ENCODE data around the gene MIS18A.
"Not testable (repeated sequence)": the region's sequence is repeated elsewhere in the genome, so short reads cannot be mapped to it uniquely, and the experiment has no call there.

MIS18A gene, protein sequence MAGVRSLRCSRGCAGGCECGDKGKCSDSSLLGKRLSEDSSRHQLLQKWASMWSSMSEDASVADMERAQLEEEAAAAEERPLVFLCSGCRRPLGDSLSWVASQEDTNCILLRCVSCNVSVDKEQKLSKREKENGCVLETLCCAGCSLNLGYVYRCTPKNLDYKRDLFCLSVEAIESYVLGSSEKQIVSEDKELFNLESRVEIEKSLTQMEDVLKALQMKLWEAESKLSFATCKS

DNA sequence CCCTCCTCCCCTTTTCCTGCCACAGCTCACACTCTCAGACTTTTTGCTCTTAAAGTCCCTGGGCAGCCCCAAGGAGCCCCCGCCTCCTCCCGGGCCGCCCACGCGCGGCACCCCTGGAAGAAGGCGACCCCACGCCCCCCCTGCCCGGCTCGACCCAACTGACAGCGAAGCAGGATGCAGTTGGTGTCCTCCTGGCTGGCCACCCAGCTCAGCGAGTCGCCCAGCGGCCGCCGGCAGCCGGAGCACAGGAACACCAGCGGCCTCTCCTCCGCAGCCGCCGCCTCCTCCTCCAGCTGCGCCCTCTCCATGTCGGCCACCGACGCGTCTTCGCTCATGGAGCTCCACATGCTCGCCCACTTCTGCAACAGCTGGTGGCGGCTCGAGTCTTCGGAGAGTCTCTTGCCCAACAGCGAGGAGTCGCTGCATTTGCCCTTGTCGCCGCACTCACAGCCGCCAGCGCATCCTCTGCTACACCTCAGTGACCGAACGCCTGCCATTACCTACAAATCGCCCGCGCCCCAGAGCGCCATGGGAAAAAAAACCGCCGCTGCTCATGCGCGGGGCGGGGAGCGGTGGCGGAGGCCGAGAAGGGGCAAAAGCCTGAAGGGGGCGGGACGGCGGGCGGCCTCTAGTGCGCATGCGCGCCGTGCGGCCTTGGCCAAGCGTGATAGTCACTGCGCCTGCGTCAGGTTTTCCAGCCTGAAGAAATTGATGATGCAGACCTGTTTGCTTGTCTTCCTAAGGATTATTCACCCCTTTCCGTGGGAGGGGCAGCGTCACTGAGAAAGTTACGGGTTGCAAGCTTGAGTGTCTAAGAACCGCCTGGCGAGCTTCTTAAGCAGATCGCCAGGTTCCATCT is at the start of gene MIS18A:
Gene MIS18A, minus strand, starts transcription at position 532 of the 859 bp plus-strand sequence. Its CDS starts 35 bp downstream, at position 497.
- DNase-seq = peak; percentile 99

DNA sequence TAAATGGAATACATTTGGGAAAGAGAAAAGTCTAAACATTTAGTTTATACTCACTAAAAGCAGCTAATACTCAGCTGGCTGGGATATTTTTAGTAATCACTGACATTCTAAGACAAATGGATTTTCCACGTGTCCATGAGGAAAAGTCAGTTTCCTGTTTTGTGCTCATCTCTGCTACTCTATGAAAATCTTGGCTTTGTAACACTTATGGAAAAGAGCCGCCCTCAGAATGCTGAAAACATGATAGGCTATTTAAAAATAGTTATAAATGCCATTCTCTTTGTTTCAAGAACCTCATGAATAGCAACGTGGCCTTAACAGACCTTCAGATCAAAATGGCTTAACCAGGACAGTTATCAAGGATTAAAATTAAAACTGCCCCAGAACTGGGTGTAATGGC is 49.7 kb upstream of the MIS18A start:
- DNase-seq = no peak

DNA sequence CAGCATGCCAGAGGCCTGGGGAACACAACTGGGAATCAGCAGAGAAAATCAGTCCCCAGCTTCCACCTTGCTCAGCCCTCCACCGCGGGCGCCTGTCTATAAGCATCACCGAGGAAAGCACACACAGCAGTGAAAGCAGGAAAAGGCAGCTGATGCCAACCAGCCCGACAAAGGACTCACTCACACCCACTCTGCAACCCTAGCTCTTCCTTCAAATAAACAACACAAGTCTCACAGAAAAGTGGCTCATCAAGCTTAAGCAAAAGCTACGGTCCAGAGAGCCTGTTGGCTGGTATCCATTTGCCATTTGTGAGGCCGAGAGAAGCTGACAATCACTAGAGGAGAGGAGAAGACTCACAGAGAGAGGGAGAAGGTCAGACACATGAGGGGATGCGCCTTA is 46.9 kb upstream of the MIS18A start:
- no peak for DNase-seq

GRCh38 chr21:32322676-32323075 is 43.8 kb upstream of the MIS18A start:
- DNase-seq = no peak

DNA sequence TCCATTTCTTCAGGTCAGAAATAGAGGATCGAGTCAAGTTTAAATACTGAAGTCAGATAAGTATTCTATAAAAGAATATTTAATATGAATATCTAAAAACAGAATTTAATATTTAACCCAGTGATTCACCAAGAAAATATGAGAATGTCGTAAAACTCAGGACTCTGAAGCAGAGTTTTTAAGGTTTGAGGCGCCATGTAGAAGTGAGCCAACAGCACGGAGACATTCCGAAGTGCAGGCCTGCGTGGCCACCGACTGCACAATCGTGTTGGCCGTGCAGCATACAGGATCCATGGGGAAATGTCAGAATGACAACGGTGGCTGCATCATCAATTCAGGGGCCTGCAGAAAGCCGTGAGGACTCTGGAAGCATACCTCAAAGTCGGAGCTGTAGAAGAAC is 43.3 kb upstream of the MIS18A start:
- no peak for DNase-seq

GRCh38 chr21:32321480-32321879 is 42.6 kb upstream of the MIS18A start:
- DNase-seq = no peak

DNA sequence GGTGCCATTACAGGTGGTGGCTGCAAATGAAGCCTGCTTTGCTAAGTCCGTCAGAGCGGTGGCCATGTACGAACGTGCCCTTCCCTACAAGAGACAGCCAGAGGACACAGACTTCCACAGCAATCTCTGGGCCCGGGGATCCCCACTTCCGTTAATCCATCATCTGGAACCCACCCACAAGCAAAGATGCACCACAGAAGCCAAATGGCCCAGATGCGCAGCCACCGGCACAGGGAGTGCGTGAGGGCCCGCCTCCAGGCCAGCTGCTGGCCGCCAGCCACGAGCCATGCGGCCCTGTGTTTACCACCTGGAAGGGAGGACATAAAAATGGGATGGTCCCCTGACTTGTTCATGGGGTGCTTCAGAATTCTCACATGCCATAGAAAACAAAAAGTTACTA is 41.9 kb upstream of the MIS18A start:
- DNase-seq = no peak

DNA sequence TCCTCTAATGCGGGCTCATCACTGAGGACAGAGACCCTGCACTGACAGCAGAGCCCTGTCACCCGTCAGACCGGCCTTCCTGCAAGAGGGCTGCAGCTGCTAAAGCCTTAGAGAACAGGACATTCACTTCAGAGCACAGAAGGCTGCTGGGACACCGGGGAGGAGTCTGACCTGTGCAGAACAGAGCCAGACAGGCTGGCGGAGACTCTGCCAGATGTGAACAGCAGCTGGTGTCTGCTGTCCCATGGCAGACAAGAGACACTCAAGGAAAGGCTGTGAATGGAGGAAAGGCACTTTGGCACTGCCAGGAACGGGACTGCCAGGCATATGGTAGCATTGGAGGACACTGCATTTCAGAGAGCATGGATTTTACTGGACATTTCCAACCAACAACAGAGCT is 41.2 kb upstream of the MIS18A start:
- no peak for DNase-seq

DNA sequence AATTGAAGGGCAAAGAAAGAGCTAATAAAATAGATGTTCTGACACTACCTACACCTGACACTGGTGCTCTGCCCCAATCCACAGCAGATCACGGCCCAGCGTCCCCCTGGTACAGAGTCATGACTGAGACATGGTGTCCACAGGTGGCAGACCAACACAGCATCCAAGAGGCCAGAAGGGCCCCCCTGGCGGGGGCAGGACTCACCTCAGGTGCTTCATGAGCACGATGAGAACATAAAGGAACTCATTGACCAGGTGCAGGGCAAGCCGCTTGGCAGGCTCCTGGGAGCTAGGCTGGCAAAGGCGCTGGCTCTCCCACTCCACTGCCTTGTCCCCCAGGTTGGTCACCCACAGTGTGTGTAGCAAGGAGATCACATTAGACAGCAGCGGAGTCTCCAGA is 40.2 kb upstream of the MIS18A start:
- DNase-seq = no peak

DNA sequence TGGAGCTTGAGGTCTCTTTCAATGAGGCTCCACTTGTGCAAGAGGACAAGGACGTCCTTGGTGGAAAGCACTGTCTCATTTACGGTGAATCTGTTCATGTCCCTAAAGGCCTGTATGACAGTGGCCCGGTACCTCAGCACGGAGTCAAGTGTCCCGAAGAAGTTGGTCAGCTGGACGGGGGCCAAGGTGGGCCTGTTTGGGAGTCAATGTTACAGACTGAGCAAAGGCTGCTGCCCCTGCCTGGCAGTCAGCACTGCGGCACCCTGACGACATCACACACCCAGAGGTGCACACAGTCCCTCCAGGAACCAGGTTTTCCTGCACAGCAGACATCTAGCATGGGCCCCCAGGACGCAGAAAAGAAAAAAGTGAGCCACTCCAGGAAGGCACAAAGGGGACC is 38.9 kb upstream of the MIS18A start:
- no peak for DNase-seq

DNA sequence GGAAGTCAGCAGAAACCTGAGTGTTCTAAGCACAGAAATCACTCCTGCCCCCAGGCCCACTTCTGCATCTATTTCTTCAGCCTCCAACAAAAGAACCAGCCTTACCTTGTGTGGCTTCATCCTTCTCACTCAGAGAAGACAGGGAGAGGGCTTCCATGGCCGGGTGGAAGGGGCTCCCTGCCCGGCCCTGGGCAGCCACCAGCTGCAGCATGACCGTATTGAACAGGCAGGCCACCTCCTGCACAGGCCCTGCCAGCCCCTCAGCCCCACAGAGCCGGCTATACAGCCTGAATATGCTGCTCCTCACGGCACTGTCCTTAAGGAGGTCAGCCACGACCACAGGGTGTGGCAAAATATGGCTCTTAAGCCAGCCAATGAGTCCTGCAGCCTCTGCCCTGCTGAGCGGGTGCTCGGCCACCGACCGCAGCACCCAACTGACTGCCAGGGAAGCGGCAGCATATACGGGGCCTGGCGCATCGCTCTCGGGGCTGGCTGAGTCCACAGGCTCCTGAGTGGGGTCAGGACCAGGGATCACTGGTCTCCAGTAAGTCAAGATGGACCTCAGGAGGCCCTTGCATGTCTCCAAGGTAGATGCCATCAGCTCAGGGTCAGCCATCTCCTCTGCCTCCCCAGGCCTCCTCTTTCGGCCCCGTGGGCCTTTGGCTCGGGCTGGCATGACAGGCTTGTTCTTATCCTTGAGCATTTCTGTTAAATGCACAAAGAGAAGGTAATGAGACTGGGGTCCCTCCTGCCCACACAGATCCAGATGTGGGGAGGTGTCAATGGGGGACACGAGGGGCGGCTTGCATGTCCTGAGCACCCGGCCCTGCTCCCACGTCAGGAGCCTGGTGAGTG is 37.7 kb upstream of the MIS18A start:
- DNase-seq = no peak

- no peak for DNase-seq
Measured at GRCh38 chr21:32315511-32316281, 36.8 kb upstream of the MIS18A start.

- no peak for DNase-seq
Measured at GRCh38 chr21:32314806-32315205, 36.0 kb upstream of the MIS18A start.

DNA sequence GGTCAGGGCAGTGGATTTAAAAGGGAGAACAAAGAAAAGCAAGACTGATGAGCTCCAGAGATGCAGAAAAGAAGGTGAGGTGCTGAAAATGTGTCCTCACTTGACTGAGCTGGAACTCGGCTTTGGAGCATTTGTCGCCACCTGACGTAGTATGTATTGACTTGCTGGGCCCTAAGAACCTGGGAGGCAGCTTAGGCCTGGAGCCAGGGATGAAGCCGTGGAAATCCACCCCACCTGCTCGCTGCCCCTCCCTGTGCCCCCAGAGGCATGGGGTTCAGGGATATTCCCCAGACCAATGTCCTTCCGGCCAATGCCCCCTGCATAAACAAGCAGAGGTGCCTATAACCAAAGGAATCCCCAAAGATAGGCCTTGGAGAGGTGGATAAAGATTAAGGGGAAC is 34.1 kb upstream of the MIS18A start:
- no peak for DNase-seq

DNA sequence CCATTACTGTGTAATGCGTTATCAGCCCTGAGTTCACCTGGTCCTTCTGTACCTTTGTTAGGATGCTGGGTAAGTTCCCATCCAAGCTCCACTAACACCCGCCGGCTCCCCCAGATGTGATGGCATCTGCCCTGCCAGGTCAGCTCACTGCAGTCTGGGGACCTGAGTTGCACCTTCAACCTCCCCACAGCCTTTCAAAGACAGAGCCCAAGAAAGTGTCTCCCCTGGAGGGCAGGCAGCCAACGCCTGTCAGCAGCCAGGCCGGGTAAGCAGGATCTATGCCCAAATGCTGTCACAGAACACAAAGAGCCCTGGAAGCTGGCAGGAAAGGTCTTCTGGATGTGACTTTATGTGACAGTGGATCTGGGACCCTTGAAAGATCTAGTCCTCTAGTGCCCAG is 33.5 kb upstream of the MIS18A start:
- no peak for DNase-seq

DNA sequence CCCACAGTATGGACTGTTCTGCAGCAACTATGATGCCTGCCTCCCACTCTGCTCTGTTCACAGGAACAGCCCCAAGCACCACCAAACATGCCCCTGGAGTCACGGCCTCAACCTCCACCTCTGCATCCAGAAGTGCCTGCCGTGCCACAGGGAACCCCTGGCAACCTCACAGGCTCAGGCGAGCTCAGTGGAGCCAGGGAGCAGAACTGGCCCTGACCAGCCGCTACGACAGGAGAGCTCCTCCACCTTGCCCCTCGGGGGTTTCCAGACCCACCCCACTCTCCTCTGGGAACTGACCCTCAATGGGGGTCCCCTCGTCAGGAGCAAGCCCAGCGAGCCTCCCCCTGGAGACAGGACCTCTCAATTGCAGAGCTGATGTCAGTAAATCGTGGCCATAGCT is 32.8 kb upstream of the MIS18A start:
- no peak for DNase-seq

DNA sequence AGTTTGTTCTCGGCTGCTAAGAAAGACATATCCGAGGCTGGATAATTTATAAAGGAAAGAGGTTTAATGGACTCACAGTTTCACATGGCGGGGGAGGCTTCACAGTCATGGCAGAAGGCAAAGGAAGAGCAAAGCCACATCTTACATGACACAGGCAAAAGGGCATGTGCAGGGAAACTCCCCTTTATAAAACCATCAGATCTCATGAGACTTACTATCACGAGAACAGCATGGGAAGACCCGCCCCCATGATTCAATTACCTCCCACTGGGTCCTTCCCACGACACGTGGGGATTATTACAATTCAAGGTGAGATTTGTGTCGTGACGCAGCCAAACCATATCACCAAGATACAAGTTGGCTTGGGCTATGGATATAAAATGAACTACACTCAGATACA is 32.1 kb upstream of the MIS18A start:
- not testable (repeated sequence) for DNase-seq

GRCh38 chr21:32309906-32310460 is 31.1 kb upstream of the MIS18A start:
- DNase-seq = no peak

DNA sequence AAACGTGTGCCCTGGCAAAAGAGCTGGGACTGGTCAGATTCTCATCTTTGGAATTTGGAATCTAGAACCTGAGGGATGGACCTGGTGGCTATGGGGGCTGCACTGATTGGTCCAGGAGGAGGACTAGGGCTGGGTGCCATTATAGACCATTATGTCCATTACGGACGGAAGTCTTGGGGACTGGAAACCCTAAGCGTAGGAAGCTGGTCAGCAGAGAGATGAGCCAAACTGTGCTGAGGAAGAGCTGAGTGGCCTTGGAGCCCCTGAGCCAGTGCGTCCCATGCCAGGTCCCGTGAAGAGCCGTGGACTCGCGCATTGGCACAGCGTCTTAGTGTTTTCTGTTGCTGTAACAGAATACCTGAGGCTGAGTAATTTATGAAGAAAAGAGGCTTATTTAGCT is 29.8 kb upstream of the MIS18A start:
- no peak for DNase-seq

- no peak for DNase-seq
Measured at GRCh38 chr21:32307706-32308105, 28.9 kb upstream of the MIS18A start.

DNA sequence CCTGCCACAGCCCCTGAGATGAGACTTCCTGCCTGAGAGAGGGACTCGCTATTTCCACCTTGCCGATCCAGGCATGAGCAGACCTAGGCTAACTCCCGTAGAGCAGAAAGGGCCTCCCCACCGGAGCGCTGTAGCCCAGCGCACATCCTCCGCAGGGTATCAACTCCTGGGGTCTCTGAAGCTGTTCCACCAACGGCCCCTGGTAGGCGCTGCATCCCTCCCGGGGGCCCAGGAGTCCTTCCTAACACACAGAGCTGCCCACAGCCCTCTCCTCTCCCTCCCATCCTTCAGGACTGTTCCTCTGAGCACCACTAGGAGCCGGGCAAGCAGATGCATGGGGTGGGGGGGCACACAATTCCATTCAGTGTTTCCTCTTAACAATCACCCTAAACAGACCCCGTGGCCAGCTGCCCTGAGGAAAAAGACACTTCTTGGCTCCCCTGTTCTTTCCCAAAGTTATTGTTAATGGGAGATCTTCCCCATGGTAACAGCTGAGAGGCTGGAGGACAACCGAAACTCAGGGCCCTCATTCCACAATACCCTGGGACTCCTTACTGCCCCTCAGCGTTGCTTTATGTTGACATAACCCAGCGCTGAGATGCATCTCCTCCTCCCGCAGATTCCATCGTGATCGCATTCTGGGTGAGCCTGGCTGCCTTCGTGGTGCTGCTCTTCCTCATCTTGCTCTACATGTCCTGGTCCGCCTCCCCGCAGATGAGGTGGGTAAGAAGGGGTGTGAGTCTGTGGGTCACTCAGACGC is 27.4 kb upstream of the MIS18A start:
- no peak for DNase-seq

DNA sequence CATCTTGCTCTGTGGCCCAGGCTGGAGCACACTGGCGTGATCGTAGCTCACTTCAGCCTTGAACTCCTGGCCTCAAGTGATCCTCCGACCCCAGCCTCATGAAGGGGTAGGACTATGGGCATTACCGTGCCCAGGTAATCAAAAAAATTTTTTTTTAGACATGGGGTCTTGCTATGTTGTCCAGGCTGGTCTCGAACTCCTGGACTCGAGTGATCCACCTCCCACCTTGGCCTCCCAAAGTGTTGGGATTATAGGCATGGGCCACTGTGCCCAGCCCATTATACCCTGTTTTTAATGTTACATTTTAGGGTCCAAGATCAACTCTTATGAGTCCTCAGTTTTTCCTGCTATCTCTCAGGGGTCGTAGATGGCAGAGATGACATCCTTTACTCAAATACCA is 26.1 kb upstream of the MIS18A start:
- no peak for DNase-seq

Data from OCI-M1 (cell line).